H7 (cell line): ENCODE data around the gene CIB2. TPM values are rescaled to one million over a fixed set of nuclear protein-coding genes. Genes with fewer than 3 reads are reported as not detected.

Source experiments
- DNase-seq: peaks from one replicate; pipeline ENCODE4 v3.0.0; 2012
- H3K27me3 ChIP-seq: 2 replicates; pipeline ENCODE4 v1.6.0; 2011; ENCODE audit warnings: mild to moderate bottlenecking, low read length; ENCODE audit not compliant: control insufficient read depth, insufficient read depth
- H3K36me3 ChIP-seq: replicated peaks from 2 replicates; pipeline ENCODE4 v1.5.1; 2011; ENCODE audit warnings: low read length; ENCODE audit not compliant: control insufficient read depth, insufficient read depth
- H3K4me3 ChIP-seq: 2 replicates; pipeline ENCODE4 v1.5.1; 2011; ENCODE audit warnings: low read depth, mild to moderate bottlenecking, control low read depth, low read length, moderate library complexity; ENCODE audit not compliant: insufficient read depth
- total RNA-seq: library from RNA; depleted of rRNA; stranded (reverse); fragments of >200 nt; shearing (Covaris generic); gene quantifications from 2 replicates; pipeline ENCODE4 v1.2.3, GENCODE V29; 2014; rRNA removed

Gene CIB2
- total RNA-seq = 56.7 and 64.5 TPM in 2 replicates

DNA sequence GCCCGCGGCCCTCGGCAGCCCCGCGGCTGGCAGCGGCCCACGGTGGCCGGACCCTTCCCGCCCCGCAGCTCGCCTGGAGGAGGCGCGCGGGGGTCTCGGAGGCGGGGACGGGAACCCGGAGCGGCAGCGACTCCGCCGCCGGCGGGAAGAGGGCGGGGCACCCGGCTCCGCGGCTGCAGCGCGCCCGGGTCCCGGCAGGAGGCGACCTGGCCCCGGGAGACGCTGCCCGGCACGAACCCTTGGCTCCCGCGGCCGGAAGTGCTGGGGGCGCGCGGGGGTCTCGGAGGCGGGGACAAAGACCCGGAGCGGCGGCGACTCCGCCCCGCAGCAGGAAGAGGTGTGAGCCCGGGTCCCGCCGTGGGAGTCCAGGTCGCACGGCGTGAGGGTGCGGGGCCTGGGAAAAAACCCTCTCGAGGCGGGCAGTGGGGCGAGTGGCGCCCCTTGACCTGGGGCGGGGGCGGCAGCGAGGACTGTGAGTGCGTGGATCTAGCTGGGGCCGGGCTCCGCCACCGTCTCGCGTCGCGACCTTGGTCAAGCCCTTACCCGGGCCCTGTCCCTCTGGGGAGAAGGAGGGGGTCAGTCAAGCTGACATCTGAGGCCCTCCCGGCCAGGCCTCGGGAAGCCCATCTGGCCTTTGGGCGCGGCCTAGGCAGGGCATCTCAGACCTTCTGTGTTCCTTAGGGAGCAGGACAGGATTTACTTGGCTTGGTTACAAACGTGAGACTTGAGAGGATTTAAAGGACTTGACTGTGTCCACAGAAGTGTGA lies at the start of gene CIB2:
Gene CIB2, minus strand, starts transcription at position 151 of the 767 bp plus-strand sequence. CDS start 230 bp downstream, outside the sequence.
- Histone ChIP-seq H3K4me3 (peak within 1 kb of the TSS; percentile 88), H3K36me3 (no peaks in the 10 kb centered on the region), H3K27me3 (no peaks in the 10 kb centered on the region)
- DNase-seq = peak; percentile 98

GRCh38 chr15:78179906-78180305 lies 48.7 kb upstream of the CIB2 start:
- H3K4me3 ChIP-seq = no peak overlapping the region

GRCh38 chr15:78179286-78179840 lies 48.1 kb upstream of the CIB2 start:
- H3K36me3 ChIP-seq = no peaks in the 10 kb centered on the region
- no peak for DNase-seq
- H3K4me3 ChIP-seq = no peak overlapping the region
- no peaks in the 10 kb centered on the region for H3K27me3 ChIP-seq

More at GRCh38 chr15:78179906-78180305, 48.7 kb upstream of the CIB2 start:
- H3K27me3 ChIP-seq = no peaks in the 10 kb centered on the region
- no peak for DNase-seq
- H3K36me3 ChIP-seq = no peaks in the 10 kb centered on the region

- Histone ChIP-seq H3K4me3 (no peak overlapping the region), H3K27me3 (no peaks in the 10 kb centered on the region), H3K36me3 (no peaks in the 10 kb centered on the region)
- DNase-seq = no peak
These were observed 46.8 kb upstream of the CIB2 start for GRCh38 chr15:78178064-78178463.

GRCh38 chr15:78177447-78177873 lies 46.2 kb upstream of the CIB2 start:
- Histone ChIP-seq H3K27me3 (no peaks in the 10 kb centered on the region), H3K36me3 (no peaks in the 10 kb centered on the region), H3K4me3 (no peak overlapping the region)
- DNase-seq = peak; percentile 93

DNA sequence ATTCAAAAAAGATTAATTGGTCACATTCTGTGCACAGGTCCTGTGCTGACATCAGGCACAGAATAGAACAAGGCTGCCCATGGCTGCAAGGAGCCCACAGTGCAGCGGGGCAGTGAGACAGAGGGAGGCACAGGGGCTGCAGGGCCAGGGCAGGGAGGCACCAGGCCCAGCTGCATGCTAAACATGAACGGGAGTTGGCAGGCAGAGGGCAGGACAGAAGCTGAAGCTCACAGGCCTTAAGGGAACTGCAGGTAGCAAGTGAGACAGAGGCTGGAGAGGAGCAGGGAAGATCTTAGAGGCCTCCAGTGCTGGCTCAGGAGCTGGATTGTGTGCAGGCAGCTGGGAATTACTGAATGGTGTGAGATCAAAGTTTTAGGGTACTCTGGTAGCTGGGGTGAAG lies 44.1 kb upstream of the CIB2 start:
- no peak overlapping the region for H3K4me3 ChIP-seq
- DNase-seq = no peak
- H3K27me3 ChIP-seq = no peaks in the 10 kb centered on the region
- peaks cover 1% of the 10 kb centered on the region for H3K36me3 ChIP-seq

GRCh38 chr15:78174401-78174800 lies 43.2 kb upstream of the CIB2 start:
- Histone ChIP-seq H3K36me3 (peaks cover 6% of the 10 kb centered on the region), H3K4me3 (no peak overlapping the region), H3K27me3 (no peaks in the 10 kb centered on the region)
- DNase-seq = no peak

DNA sequence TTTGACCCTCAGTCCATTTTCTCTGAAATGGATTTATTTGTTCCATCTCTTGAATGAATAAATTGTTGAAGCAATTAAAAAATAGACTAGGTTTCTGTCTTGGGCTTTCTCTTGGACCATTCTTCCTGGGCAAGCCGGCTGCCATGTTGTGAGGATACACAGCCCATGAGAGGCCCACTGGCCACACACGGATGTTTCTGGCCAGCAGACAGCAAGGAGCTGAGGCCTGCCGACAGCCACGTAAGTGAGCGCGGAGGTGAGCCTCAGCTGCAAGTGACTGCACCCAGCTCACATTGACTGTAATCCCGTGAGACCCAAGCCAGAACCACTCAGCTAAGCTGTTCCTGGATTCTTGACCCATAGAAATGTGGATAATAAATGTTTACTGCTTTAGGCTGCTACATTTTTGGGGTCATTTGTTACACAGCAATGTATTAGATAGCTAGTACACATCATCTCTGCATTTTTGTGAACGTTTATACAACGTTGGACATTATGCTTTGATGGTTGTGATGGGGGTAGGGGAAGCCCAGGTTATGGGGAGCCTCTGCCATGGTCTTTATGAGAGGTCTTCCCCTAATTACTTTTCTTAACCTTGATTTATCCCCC lies 40.7 kb upstream of the CIB2 start:
- peaks cover 11% of the 10 kb centered on the region for H3K36me3 ChIP-seq
- no peaks in the 10 kb centered on the region for H3K27me3 ChIP-seq
- no peak for DNase-seq

DNA sequence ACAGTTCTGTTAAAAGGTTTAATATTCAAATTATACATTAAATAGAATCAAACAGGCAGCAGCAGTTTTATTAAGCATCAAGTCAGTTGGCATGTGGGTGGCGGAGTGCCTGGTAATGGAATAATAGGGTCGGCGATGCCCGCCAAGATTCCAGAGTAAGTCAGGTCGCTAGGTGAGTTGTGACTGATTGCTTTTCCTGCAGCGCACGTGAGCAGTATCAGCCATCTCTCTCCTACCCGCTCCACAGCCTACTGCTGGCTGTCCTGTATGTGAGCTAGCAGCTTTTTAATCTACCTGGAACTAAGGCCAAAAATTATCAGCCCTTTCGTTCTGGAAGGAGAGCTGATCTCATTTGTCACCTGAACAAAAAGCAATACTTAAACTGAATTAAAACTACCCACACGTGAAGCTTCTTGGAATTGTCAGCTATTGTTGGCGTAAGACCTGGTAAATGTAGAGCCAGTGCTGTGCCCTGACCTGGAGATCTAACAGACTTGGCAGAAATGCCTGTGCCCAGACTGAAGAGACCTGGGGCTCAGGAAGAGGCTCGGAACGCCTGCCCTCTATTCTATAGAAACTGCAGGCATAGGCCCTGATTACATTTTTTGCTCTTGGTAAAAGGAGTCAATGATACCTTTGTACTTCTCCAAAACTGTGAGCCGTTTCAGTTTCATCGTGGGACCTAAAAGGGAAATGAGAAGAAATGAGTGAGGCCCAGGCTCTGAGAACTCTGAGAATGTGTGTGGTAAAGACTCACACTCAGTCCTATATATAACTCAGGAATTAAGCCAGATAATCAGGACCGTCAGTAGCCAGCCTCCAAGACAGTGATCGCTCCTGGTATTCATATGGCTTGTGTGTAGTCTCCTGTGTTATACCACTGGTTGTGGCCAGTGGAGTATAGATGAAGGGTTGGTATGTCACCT lies 39.9 kb upstream of the CIB2 start:
- Histone ChIP-seq H3K4me3 (no peak overlapping the region), H3K36me3 (peaks cover 11% of the 10 kb centered on the region), H3K27me3 (no peaks in the 10 kb centered on the region)
- no peak for DNase-seq

More for the DNA sequence above, 40.7 kb upstream of the CIB2 start:
- H3K4me3 ChIP-seq = no peak overlapping the region

DNA sequence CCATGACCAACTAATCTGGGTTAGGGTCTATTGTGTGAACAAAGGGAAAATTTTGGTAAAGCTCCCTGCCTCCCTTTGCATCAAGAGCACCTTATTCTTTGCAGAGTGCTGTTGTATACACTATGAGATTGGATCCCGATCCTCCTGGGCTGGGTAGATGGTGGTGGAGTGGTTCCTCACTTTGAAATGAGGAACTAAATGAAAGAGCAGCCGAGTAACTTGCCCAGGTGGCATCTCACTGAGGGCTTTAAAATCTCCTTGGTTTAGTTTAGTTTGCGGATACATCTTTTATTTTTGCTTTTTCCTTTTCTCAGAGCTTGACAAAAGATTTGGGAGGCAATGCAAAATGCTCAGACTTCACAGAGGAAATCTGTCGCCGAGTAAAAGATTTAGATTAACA lies 37.4 kb upstream of the CIB2 start:
- DNase-seq = no peak
- peaks cover 17% of the 10 kb centered on the region for H3K36me3 ChIP-seq

GRCh38 chr15:78167227-78167888 lies 36.1 kb upstream of the CIB2 start:
- Histone ChIP-seq H3K27me3 (no peaks in the 10 kb centered on the region), H3K36me3 (peaks cover 17% of the 10 kb centered on the region), H3K4me3 (no peak overlapping the region)
- DNase-seq = no peak

More for the DNA sequence above, 37.4 kb upstream of the CIB2 start:
- no peaks in the 10 kb centered on the region for H3K27me3 ChIP-seq
- H3K4me3 ChIP-seq = no peak overlapping the region

GRCh38 chr15:78164010-78164409 lies 32.8 kb upstream of the CIB2 start:
- no peak for DNase-seq
- Histone ChIP-seq H3K36me3 (peaks cover 15% of the 10 kb centered on the region), H3K27me3 (no peaks in the 10 kb centered on the region), H3K4me3 (no peak overlapping the region)

- H3K36me3 ChIP-seq = peaks cover 10% of the 10 kb centered on the region
- no peak overlapping the region for H3K4me3 ChIP-seq
- no peaks in the 10 kb centered on the region for H3K27me3 ChIP-seq
These were observed 30.8 kb upstream of the CIB2 start for GRCh38 chr15:78162038-78162437.

DNA sequence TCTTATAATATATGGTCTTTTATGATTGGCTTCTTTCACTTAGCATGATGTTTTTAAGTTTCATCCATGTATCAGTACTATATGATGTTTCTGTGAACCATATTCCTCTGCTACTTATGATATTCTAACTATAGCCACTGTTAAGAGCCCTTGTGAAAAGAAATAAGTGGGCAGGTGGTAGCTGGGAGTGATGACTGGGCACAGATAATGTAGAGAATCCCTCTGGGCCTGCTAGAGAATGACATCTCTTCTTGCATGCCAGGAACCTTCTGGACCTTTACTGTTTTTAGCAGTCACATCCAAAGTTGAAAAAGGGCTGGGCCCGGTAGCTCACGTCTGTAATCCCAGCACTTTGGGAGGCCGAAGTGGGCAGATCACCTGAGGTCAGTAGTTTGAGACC lies 28.1 kb upstream of the CIB2 start:
- DNase-seq = no peak
- Histone ChIP-seq H3K27me3 (no peaks in the 10 kb centered on the region), H3K4me3 (no peak overlapping the region), H3K36me3 (peaks cover 4% of the 10 kb centered on the region)

More at GRCh38 chr15:78162038-78162437, 30.8 kb upstream of the CIB2 start:
- DNase-seq = no peak
